CD4-positive, alpha-beta T cell (primary cell): Measurements from ENCODE around the gene VPS35. TPM values are rescaled to one million over a fixed set of nuclear protein-coding genes. Genes with fewer than 3 reads are reported as not detected.

Source experiments
- ATAC-seq: fragments of 200-7000 bp; cut with Tn5 transposase; one replicate; pipeline ENCODE4 v1.10.0; 2022; ENCODE audit warnings: mild to moderate bottlenecking; ENCODE audit not compliant: poor library complexity
- CTCF ChIA-PET: fragments of 350-600 bp; sonication (Branson Sonifier 250); formaldehyde crosslinking; loops from one replicate; lab custom pipeline; 2021; ENCODE audit warnings: antibody characterized with exemption, inconsistent platforms; lab: Charles Lee
- POLR2A ChIA-PET: fragments of 350-600 bp; sonication (Branson Sonifier 250); formaldehyde crosslinking; loops from one replicate; lab custom pipeline; 2021; ENCODE audit warnings: antibody characterized with exemption, inconsistent platforms; lab: Charles Lee
- DNase-seq, 14 experiments: peaks; one replicate each; pipeline ENCODE4 v3.0.0-alpha.2; 2013 to 2020; ENCODE audit warnings: mixed read lengths in 2 of 14
- H3K27ac ChIP-seq, 2 donors: one replicate each; pipeline versions ENCODE4 v1.5.1 to v1.7.0; 2013; ENCODE audit warnings: low read length in 2 of 2, low read depth in 1 of 2, mild to moderate bottlenecking in 1 of 2
- H3K27me3 ChIP-seq, 2 experiments: 1 replicate in 1 of 2; 2 replicates in 1 of 2; pipeline versions ENCODE4 v1.6.1 to v1.7.0; 2013; ENCODE audit warnings: low read length in 2 of 2, control low read depth in 1 of 2, mild to moderate bottlenecking in 1 of 2, moderate library complexity in 1 of 2; ENCODE audit not compliant: insufficient read depth in 2 of 2, control insufficient read depth in 1 of 2
- H3K36me3 ChIP-seq: one replicate; pipeline ENCODE4 v1.6.1; 2013; ENCODE audit warnings: low read length, control low read depth; ENCODE audit not compliant: insufficient read depth
- H3K4me1 ChIP-seq: one replicate; pipeline ENCODE4 v1.6.1; 2013; ENCODE audit warnings: low read length, control low read depth; ENCODE audit not compliant: insufficient read depth
- H3K4me3 ChIP-seq: one replicate; pipeline ENCODE4 v1.5.1; 2013; ENCODE audit warnings: mild to moderate bottlenecking, low read length, moderate library complexity
- H3K9me3 ChIP-seq, 2 experiments: 1 replicate in 1 of 2; 2 replicates in 1 of 2; pipeline versions ENCODE4 v1.6.1 to v1.7.0; 2013; ENCODE audit warnings: low read length in 2 of 2, mild to moderate bottlenecking in 2 of 2, control low read depth in 1 of 2, moderate library complexity in 1 of 2; ENCODE audit not compliant: control insufficient read depth in 1 of 2, insufficient read depth in 1 of 2
- H3K27ac Mint-ChIP-seq: one replicate; pipeline ENCODE4 v1.8.0; 2020; ENCODE audit warnings: mixed read lengths
- H3K27me3 Mint-ChIP-seq: one replicate; pipeline ENCODE4 v1.8.0; 2021; ENCODE audit warnings: mixed read lengths
- H3K36me3 Mint-ChIP-seq: one replicate; pipeline ENCODE4 v1.8.0; 2021; ENCODE audit warnings: low read depth, mixed read lengths
- H3K4me1 Mint-ChIP-seq: one replicate; pipeline ENCODE4 v1.8.0; 2021; ENCODE audit warnings: low read depth, mixed read lengths
- H3K4me3 Mint-ChIP-seq: one replicate; pipeline ENCODE4 v1.8.0; 2020; ENCODE audit warnings: mild to moderate bottlenecking, mixed read lengths
- H3K9me3 Mint-ChIP-seq: one replicate; pipeline ENCODE4 v1.8.0; 2020; ENCODE audit warnings: mixed read lengths
- CTCF ChIP-seq: fragments of 200-600 bp; IDR thresholded peaks from one replicate; pipeline ENCODE4 v1.8.0; 2022; ENCODE audit warnings: antibody characterized with exemption, mild to moderate bottlenecking
- intact Hi-C, 2 experiments: fragments of 100-400 bp; cut with DNase I in 1 of 2; cut with micrococcal nuclease in 1 of 2; formaldehyde crosslinking; loops; one replicate each; pipeline versions ENCODE4 v1.15.1 to v1.9.0; 2023 to 2025; cut with DNase I, micrococcal nuclease
- total RNA-seq, 174 experiments: library from RNA in 2 of 174; stranded (reverse) in 2 of 174; gene quantifications; one replicate each; pipeline ENCODE4 v1.2.3 and lab custom pipeline; 2021 to 2026

The VPS35 gene
- total RNA-seq, 2 experiments from 2014 or later = 34.6 to 44.1 TPM

- H3K4me3 Mint-ChIP-seq = no peak overlapping the region
- H3K27ac Mint-ChIP-seq = no peak overlapping the region
- DNase-seq = no peak
- H3K4me1 Mint-ChIP-seq = no peaks in the 10 kb centered on the region
- H3K4me3 ChIP-seq = no peak overlapping the region
- no peaks in the 10 kb centered on the region for H3K27me3 Mint-ChIP-seq
- no peak overlapping the region for H3K27ac ChIP-seq
- no peaks in the 10 kb centered on the region for H3K36me3 Mint-ChIP-seq
- H3K9me3 Mint-ChIP-seq = no peaks in the 10 kb centered on the region
- no peak for TF ChIP-seq CTCF
- H3K36me3 ChIP-seq = no peaks in the 10 kb centered on the region
- no peaks in the 10 kb centered on the region for H3K9me3 ChIP-seq
- intact Hi-C loops = no loop called here
- ATAC-seq = no peak
- H3K27me3 ChIP-seq = no peaks in the 10 kb centered on the region
- POLR2A ChIA-PET = no interaction called here
- H3K4me1 ChIP-seq = no peaks in the 10 kb centered on the region
- CTCF ChIA-PET = interaction anchor here (0.7 kb wide), 1 partner anchor 52 kb away, joined by 4 read pairs; no protein-coding TSS in a partner anchor
These were observed 82.7 kb downstream of the VPS35 start for GRCh38 chr16:46606231-46606630.

Other genes starting within 250 kb of the VPS35 start
- 1 to 10 TPM in 1 of 2 experiments, under 1 TPM in 1; 0.69 to 1.1 TPM for gene SHCBP1, start 67.8 kb downstream of the VPS35 start, total RNA-seq
- gene ORC6, start 481 bp upstream of the VPS35 start, total RNA-seq = 1 to 10 TPM; 3.7 to 3.8 TPM
- under 1 TPM in 1 of 2 experiments, not detected in 1; 0.38 TPM for gene MYLK3, start 59.2 kb upstream of the VPS35 start, total RNA-seq
- 10 to 100 TPM; 20.6 to 22.6 TPM for gene C16orf87, start 142.0 kb upstream of the VPS35 start, total RNA-seq
- under 1 TPM in 1 of 2 experiments, not detected in 1; 0.47 TPM for gene GPT2, start 195.2 kb upstream of the VPS35 start, total RNA-seq